Activated CD4-positive, alpha-beta T cell treated with anti-CD3 and anti-CD28 coated beads, Interleukin-10, Interleukin-2, amounts not matched to agents 100 ng/mL and 50 ng/mL, durations not matched to agents 16 hours and 8 hours (primary cell): ENCODE results near the gene ZBTB11.
"Not testable (repeated sequence)": the region's sequence is repeated elsewhere in the genome, so short reads cannot be mapped to it uniquely, and the experiment has no call there.

Experiments
- DNase-seq: peaks from one replicate; pipeline ENCODE4 v3.0.0-alpha.2; 2020

ZBTB11 gene

DNA sequence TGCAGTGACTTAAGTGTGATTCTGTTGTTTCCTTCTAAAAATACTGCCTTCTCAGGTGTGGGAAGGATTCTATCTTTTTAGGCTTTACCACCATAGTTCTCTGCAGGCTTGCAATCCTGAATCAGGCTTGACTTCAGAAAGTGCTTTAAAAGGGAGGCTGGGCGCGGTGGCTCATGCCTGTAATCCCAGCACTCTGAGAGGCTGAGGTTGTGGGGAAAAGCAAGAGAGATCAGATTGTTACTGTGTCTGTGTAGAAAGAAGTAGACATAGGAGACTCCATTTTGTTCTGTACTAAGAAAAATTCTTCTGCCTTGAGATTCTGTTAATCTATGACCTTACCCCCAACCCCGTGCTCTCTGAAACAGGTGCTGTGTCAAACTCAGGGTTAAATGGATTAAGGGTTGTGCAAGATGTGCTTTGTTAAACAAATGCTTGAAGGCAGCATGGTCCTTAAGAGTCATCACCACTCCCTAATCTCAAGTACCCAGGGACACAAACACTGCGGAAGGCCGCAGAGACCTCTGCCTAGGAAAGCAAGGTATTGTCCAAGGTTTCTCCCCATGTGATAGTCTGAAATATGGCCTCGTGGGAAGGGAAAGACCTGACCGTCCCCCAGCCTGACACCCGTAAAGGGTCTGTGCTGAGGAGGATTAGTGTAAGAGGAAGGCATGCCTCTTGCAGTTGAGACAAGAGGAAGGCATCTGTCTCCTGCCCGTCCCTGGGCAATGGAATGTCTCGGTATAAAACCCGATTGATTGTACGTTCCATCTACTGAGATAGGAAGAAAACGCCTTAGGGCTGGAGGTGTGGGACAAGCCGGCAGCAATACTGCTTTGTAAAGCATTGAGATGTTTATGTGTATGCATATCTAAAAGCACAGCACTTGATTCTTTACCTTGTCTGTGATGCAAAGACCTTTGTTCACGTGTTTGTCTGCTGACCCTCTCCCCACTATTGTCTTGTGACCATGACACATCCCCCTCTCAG lies 15.0 kb upstream of the ZBTB11 start:
- not testable (repeated sequence) for DNase-seq

DNA sequence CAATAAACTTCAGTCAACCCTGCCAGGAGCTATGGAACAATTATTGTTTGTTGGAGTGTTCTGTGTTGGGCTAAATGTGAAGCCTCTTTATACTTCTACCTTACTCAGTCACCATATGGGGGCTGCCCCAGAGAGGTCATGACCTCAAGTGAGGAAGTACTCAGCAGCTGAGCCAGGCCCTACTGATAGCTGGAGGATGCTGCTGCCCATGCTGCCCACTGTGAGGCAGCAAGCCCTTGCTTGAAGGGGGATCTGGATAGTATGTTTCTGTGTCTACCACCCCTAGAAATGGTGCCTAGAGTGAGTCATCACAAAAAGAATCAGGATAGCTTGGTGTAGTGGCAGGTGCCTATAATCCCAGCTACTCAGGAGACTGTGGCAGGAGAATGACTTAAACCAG lies 14.0 kb upstream of the ZBTB11 start:
- no peak for DNase-seq

DNA sequence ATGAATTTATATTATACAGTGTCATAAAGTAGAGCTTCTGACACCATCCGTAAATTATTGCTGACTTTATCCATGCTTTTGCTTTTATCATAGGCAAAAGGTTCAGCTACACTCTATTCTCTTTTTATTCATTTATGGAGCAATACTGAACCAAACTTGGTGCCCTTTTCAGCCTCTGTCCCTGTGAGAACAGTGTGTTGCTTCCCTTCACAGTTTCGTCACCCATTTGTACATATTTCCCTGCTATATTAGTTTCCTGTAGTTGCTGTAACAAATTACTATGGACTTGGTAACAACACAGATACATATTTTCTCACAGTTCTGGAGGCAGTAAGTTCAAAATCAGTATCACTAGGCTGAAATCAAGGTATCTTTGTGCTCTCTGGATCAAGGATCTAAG lies 12.4 kb upstream of the ZBTB11 start:
- no peak for DNase-seq

DNA sequence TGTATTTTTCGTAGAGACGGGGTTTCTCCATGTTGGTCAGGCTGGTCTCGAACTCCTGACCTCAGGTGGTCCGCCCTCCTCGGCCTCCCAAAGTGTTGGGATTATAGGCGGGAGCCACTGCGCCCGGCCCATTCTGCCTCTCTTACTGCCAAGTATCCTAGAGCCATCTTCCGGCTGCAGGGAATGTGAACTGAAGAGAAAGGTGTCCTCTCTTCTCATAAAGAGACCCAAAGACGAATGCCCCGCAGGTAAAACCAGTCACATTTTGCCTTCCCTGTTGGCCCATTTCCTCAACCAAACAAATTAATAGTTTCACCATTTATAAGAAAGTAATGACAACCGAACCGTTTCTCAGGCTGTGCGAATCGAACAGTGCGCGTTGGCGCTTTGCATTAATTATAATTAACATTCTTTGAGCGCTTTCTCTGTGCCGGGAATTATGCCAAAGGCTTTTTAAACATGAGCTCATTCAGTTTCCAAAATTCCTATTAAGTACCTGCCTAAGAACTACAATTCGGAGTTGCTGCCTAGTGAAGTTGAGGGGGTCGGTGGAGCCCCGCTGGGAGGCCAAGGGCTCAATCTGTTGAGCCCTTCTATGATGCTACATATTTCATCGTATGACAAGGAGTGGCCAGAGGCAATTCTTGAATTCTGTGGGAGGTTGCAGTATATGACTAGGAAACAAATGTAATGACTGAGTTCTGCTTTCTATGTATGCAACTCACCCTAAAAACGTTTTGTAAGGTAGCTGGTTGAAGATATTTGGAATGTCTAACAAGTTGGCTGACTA lies 10.4 kb upstream of the ZBTB11 start:
- DNase-seq, result no peak

DNA sequence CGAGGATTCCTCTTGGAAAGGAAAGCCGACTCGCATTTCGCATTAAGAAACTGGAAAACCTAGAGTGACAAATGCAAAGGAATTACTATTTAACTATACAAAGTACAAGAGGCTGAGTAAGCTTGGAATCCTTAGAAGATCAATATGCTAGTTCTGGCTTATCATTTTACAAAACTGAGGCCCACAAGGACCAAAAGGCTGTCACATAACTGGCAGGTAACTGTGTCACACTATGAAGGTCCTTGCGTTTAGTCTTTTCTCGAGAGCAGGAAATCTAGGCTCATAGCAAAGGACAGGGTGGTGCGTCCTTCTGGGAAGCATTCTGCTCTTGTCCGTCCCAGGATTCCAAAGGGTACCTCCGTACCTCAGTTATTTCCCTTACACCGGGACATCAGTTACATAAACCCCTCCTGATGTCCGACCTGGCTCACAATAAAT lies 9.0 kb upstream of the ZBTB11 start:
- DNase-seq, result peak; percentile 20

DNA sequence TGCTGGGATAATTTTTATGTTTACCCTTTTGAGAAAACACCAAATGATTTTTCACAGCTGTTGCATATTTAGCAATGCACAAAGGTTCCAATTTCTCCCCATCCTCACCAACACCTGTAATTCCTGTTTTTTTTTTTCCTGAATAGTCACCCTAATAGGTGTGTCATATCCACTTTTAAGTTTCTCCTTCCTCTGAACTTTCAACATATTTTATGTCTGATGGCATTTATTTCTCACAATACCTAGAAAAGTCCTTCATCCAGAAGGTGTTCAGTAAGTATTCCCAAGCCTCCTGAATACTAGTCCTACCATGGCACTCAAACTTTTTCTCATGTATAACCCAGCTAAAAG lies 8.1 kb upstream of the ZBTB11 start:
- DNase-seq, result no peak

DNA sequence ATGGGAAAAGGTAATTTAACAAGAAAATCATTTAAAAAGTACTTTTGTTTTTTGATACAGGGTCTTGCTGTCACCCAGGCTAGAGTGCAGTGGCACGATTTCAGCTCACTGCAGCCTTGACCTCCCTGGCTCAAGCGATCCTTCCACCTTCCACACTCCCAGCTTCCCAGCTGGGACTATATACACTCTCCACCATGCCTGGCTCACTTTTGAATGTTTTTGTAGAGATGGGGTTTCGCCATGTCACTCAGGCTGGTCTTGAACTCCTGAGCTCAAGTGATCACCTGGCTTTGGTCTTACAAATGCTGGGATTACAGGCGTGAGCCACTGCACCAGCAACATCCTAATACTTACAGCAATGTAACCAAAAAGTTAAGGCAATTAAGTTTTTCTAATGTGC lies 3.5 kb upstream of the ZBTB11 start:
- DNase-seq, result no peak

DNA sequence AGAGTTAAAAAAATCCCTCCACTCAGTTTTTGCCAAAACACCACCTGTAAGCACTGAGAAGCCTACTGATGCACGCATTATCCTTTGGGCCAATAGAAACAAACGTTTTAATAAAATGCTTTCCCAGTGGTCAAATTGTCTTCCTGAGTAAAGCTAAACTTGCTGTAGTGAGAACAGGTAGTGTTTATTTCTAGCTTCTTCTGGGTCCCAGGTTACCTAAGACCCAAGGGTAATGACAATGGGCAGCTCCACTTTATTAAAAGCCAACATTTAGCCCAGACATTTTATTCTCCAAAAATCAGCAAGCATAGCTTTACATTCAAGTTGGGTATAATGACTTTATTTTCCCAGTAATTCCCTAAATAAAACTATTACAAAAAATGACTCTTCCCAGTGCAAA lies 1.9 kb upstream of the ZBTB11 start:
- DNase-seq, result not testable (repeated sequence)

DNA sequence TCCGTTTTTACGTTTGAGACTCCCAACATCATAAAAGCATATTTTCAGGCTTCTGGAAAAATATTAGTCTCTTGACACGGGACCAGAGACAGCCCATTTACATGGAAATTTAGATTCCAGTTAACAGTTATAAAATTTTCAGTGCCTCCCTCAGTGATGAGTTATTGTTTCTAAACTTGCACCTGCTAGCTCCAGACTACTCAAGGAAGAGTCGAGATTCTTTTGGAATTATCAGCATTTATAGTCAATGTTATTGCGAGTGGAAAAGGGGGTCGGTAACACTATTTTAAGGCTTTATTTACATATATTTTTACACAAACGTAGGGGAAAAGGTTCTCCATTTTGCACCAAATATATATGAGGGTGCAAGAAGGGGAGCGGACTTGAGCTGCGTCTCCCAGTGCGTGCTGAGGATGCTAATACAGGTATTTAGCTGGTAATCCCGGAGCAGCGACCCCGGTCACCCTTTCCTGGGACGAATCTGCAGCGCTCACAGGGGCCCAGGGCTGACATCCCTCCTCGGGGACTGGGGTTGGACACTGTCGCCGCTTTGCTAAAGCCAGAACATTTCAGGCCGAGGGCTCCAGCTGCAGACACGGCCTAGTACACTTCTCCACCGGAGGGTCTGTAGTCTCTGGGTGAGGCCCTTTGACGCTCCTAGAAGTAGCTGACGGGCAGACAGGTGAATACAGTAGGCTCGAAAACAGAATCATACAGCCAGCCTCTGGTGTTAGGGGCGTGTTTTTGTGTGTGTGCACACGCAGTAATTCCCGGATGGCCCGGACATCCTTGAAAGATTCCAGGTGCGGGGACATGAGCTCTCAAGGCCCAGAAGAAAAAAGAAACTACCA lies 729 bp upstream of the ZBTB11 start:
- no peak for DNase-seq

DNA sequence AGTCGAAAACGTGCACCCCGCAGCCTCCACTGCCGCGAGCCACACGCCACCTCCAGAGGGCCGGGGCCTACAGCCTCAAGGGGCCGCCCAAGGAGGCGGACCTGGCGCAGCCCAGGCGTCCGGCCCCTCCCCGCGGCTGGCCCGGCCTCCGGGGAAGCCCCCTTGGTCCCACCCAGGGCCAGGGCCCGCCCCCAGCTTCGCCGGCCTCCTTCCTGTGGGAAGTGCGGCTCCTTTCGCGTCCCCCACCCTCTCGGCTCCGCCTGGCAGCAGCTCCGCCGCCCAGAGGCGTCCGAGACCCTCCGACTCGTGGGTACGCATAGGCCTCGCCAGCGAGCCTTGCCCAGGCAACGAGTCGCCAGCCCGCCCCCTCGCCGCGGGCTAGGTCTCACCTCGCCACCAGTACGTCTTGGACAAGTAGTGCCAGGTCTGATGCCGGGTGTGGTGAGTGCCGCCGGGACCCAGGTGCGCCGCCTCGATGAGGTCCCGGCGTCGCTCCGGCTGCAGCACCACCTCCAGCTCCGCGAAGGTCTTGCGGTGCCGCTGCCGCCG lies 642 bp downstream of the ZBTB11 start:
- peak; percentile 98 for DNase-seq

DNA sequence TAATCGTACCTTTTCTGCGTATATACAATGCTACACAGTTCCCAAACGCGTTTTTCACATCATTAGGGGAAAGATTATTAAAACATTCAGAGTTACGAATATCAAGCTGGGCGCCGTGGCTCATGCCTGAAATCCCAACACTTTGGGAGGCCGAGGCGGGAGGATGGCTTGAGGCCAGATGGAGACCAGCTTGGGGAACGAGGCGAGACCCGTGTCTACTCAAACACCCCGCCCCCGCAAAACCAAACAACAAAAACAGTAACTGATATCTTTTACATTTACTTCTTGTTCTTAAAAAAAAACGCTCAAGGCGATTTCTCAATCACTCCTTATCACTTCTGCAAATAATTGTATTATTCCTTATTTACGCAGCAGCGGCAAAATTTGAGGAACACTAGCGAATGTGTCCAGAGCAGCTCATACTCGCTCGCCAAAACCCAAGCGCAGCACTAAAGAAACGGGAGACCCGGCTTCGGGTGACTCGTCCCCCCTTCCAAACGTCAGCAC lies 1.2 kb downstream of the ZBTB11 start:
- DNase-seq, result no peak

DNA sequence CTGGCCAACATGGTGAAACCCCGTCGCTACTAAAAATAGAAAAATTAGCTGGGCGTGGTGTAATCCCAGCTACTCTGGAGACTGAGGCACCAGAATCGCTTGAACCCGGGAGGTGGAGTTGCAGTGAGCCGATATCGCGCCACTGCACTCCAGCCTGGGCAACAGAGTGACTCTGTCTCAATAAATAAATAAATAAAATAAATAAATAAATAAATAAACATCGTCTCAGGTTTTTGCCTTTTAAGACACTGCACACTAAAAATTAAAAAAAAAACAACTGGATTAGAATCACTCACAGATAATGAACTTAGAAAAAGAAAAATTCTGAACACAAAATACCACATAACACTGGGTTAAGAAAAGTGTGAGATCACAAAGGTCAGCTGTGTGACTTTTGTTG lies 2.4 kb downstream of the ZBTB11 start:
- no peak for DNase-seq

DNA sequence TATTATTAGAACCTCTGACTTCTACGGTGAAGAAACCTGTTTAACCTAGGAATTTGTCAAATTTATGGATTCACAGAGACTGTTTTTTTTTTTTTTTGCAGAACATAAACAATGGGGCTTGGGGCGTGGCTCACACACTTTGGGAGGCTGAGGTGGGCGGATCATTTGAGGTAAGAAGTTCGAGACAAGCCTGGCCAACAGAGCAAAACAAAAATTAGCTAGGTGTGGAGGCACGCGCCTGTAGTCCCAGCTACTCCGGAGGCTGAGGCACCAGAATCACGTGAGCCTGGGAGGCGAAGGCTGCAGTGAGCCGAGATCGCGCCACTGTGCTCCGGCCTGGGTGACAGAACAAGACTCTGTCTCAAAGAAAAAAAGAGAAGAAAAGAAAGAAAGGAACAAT lies 3.0 kb downstream of the ZBTB11 start:
- no peak for DNase-seq

DNA sequence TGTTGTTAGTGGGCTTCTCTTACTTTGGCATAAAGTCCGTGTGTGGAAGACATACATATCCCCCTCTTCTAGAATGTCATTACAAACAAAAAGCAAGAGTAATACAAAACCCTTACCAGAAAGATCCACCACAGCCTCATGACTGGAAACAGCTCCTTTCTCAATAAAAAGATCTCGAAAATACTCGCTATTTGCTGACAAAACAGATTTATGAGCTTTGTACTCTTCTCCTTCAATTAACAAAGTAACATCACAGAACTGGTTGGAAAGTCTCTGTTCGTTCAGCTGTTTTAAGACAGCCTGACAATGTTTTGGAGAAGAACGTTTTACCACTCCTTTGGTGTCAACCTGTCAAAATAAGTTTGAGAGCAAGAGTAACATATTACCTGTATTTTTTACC lies 5.9 kb downstream of the ZBTB11 start:
- no peak for DNase-seq

DNA sequence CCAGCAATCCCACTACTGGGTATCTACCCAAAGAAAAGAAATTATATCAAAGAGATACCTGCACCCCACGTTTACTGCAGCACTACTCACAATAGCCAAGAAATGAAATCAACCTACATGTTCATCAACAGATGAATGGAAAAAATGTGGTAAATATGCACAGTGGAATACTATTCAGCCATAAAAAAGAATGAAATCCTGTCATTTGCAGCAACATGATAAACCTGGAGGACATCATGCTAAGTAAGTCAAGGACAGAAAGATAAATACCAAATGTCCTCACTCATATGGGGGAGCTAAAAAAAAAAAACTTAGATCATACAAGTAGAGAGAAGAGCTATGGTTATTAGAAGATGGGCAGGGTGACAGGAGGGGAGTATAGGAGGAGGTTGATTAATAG lies 9.1 kb downstream of the ZBTB11 start:
- DNase-seq, result no peak

DNA sequence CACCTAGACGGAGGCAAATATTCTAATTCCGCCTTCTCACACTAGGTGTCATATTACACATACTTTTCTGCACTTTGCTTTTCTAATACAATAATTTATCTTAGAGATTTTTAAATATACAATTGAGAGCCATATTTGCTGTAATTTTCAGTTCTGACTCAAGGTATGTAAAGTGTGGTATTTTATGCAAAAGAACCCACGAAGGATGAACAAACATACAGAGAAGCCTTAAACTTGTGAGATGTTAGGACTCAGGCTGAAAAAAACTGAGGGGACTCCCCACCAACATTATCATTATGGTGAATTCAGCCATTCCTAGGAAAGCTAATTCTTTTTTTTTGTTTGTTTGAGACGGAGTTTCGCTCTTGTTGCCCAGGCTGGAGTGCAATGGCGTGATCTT lies 9.6 kb downstream of the ZBTB11 start:
- DNase-seq, result no peak

DNA sequence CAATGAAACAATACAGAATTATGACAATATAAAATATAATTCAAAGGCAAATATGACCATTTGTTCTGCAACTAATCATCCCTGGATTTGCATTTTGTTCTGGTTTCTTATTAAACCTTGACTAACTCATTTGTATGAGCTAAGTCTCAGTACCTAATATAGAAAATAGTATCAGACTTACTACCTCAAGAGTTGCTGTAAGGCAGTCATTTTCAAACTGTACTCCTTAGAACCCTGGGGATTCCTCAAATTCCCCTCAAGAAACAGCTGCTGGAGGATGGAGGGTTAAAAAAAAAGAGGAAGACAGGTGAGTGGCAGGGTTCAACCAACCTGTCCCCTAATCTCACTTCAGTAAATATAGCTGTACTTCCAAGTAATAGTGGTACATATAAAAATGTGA lies 11.1 kb downstream of the ZBTB11 start:
- DNase-seq, result no peak

DNA sequence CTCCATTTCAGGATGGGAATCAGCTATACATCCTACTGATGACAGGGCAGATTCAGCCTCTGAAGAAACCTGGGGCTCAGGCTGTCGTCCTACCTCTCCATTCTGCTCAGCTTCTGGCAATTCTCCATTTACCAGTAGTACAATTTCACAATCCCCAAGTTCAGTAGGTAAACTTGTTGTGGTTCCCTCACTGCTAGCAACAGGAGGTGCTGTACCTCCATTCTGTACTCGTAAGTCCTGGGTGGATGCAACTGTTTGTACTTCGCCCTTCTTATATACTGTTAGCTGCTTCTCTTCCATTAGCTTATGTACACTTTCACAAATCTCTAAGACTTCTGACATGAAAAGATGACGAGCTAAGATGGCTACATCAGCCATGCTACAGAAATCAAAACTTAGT lies 11.6 kb downstream of the ZBTB11 start:
- DNase-seq, result no peak

DNA sequence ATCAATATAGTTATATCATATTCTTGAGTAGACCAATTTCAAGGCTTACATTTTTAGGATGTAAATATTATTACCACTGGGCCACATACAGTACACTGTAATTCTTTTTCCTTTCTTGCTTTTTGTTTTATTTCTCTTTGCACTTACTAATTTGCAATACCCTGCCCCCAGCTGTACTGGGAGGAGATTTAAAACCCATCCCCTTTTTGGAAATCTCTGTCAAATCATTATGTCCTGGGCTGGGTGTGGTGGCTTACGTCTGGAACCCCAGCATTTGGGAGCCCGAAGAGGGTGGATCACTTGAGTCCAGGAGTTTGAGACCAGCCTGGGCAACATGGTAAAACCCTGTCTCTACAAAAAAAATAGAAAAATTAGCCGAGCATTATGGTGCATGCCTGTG lies 16.2 kb downstream of the ZBTB11 start:
- DNase-seq, result no peak

DNA sequence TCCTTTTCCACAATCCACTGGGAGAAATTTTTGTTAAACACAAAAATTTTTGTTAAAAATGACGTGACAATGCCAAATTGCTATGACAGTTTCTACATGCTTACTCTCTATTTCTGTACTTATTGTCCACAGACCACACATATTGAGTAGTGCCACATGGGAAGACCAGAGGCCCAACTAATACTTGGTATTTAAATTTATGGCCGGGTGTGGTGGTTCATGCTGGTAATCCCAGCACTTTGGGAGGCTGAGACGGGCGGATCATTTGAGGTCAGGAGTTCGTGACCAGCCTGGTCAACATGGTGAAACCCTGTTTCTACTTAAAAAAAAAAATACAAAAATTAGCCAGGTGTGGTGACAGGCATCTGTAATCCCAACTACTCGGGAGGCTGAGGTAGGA lies 20.3 kb downstream of the ZBTB11 start:
- no peak for DNase-seq

DNA sequence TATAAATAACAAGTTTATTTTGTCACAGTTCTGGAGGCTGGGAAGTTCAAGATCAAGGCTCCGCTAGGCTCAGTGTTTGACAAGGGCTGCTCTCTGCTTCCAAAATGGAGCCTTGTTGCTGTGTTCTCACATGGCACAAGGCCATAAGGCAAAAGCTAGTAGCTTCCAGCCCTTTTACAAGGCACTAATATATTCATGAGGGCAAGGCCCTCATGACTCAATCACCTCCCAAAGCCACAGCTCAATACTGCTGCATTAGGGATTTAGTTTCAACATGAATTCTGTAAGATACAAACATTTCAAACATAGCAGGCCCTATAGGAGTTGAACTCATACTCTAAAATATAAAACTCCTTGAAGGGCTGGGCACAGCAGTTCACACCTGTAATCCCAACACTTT lies 30.2 kb downstream of the ZBTB11 start:
- DNase-seq, result no peak

DNA sequence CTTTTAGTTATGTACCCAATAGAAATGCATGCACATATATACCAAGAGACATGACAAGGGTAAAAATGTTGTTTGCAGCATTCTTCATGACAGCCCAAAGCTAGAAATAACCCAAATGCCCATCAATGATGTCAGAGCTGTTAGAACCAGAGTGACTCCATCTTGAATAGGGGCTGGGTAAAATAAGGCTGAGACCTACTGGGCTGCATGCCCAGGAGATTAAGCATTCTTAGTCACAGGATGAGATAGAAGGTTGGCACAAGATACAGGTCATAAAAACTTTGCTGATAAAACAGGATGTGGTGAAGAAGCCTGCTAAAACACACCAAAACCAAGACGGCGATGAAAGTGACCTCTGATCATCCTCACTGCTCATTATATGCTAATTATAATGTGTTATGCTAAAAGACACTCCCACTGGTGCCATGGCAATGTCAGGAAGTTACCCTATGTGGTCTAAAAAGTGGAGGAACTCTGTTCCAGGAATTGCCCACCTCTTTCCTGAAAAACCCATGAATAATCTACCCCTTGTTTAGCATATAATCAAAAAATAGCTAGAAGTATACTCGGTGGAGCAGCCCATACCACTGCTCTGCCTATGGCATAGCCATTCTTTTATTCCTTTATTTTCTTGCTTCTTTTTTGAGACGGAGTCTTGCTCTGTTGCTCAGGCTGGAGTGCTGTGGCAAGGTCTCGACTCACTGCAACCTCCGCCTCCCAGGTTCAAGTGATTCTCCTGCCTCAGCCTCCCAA lies 32.9 kb downstream of the ZBTB11 start:
- DNase-seq, result peak; percentile 78
